Neural cell (in vitro differentiated cells): ENCODE results near the gene SLC6A3. TPM values are rescaled to one million over a fixed set of nuclear protein-coding genes. Genes with fewer than 3 reads are reported as not detected.

ENCODE experiments used
- H2AFZ ChIP-seq: fragments of 200-600, 300-800 bp; sonication (generic), shearing (Covaris generic); 2 replicates; pipeline ENCODE4 v1.6.0; 2014; ENCODE audit warnings: low read depth, mild to moderate bottlenecking, antibody characterized with exemption, low read length, moderate library complexity
- H3F3A ChIP-seq: fragments of 200-600 bp; shearing (Covaris generic); 2 replicates; pipeline ENCODE4 v1.6.1; 2016; ENCODE audit warnings: mild to moderate bottlenecking, moderate library complexity, mixed read lengths, antibody characterized with exemption, low read length; ENCODE audit not compliant: insufficient read depth, poor library complexity, severe bottlenecking
- H3K27ac ChIP-seq: fragments of 200-600, 300-800 bp; sonication (generic), shearing (Covaris generic); 2 replicates; pipeline ENCODE4 v1.5.1; 2014; ENCODE audit warnings: mild to moderate bottlenecking, low read length, moderate library complexity
- H3K27me3 ChIP-seq: fragments of 300-800, 200-600 bp; sonication (generic), shearing (Covaris generic); 2 replicates; pipeline ENCODE4 v1.6.0; 2014; ENCODE audit warnings: mild to moderate bottlenecking, low read depth, low read length, moderate library complexity; ENCODE audit not compliant: insufficient read depth
- H3K36me3 ChIP-seq: fragments of 300-800, 200-600 bp; sonication (generic), shearing (Covaris generic); 2 replicates; pipeline ENCODE4 v1.5.1; 2014; ENCODE audit warnings: mild to moderate bottlenecking, antibody characterized with exemption, low read length, moderate library complexity; ENCODE audit not compliant: insufficient read depth
- H3K4me2 ChIP-seq: fragments of 300-800, 200-600 bp; sonication (generic), shearing (Covaris generic); 2 replicates; pipeline ENCODE4 v1.6.0; 2014; ENCODE audit warnings: mild to moderate bottlenecking, low read length
- H3K4me3 ChIP-seq: fragments of 300-800, 200-600 bp; sonication (generic), shearing (Covaris generic); 2 replicates; pipeline ENCODE4 v1.5.1; 2014; ENCODE audit warnings: mild to moderate bottlenecking, low read length, moderate library complexity
- H3K79me2 ChIP-seq: fragments of 200-600 bp; shearing (Covaris generic); replicated peaks from 2 replicates; pipeline ENCODE4 v1.6.0; 2014; ENCODE audit warnings: mild to moderate bottlenecking, low read length, moderate library complexity; ENCODE audit not compliant: insufficient read depth
- H3K9ac ChIP-seq: fragments of 300-800, 200-600 bp; sonication (generic), shearing (Covaris generic); 2 replicates; pipeline ENCODE4 v1.6.1; 2016; ENCODE audit warnings: mild to moderate bottlenecking, low read length, mixed read lengths
- H3K9me2 ChIP-seq: fragments of 200-600 bp; shearing (Covaris generic); 2 replicates; pipeline ENCODE4 v1.6.1; 2016; ENCODE audit warnings: mild to moderate bottlenecking, low read length, mixed read lengths; ENCODE audit not compliant: insufficient read depth
- H3K9me3 ChIP-seq: fragments of 200-600, 300-800 bp; sonication (generic), shearing (Covaris generic); 2 replicates; pipeline ENCODE4 v1.6.1; 2016; ENCODE audit warnings: mild to moderate bottlenecking, mixed run types, low read length, moderate library complexity, mixed read lengths
- H4K20me1 ChIP-seq: fragments of 200-600 bp; shearing (Covaris generic); 2 replicates; pipeline ENCODE4 v1.6.1; 2016; ENCODE audit warnings: mild to moderate bottlenecking, mixed run types; ENCODE audit not compliant: insufficient read depth
- EP300 ChIP-seq: fragments of 450-650 bp; conservative IDR thresholded peaks from 2 replicates; pipeline ENCODE4 v1.6.1; 2014; ENCODE audit warnings: antibody characterized with exemption, mild to moderate bottlenecking, moderate library complexity; ENCODE audit not compliant: poor library complexity, severe bottlenecking
- EZH2 ChIP-seq: fragments of 200-600, 300-800 bp; shearing (Covaris generic), sonication (generic); IDR thresholded peaks from 2 replicates; pipeline ENCODE4 v1.6.1; 2014; ENCODE audit warnings: antibody characterized with exemption, low read length, borderline replicate concordance, mild to moderate bottlenecking; ENCODE audit not compliant: insufficient read depth, poor library complexity, severe bottlenecking
- MXI1 ChIP-seq: fragments of 450-650 bp; conservative IDR thresholded peaks from 2 replicates; pipeline ENCODE4 v1.6.1; 2014; ENCODE audit warnings: antibody characterized with exemption, mild to moderate bottlenecking; ENCODE audit not compliant: poor library complexity, severe bottlenecking
- POLR2AphosphoS5 ChIP-seq: IDR thresholded peaks from 2 replicates; pipeline ENCODE4 v1.6.1; 2012
- RAD21 ChIP-seq: fragments of 450-650 bp; conservative IDR thresholded peaks from 2 replicates; pipeline ENCODE4 v1.6.1; 2014; ENCODE audit warnings: antibody characterized with exemption, mild to moderate bottlenecking, moderate library complexity
- SMC3 ChIP-seq: fragments of 450-650 bp; conservative IDR thresholded peaks from 2 replicates; pipeline ENCODE4 v1.6.1; 2014; ENCODE audit warnings: antibody characterized with exemption, mild to moderate bottlenecking, moderate library complexity; ENCODE audit not compliant: poor library complexity
- TAF1 ChIP-seq: IDR thresholded peaks from 2 replicates; pipeline ENCODE4 v1.6.1; 2012; ENCODE audit warnings: low read depth
- polyA plus RNA-seq: library from polyadenylated mRNA; depleted of rRNA; stranded (reverse); fragments of >200 nt; gene quantifications from 2 replicates; pipeline ENCODE4 v1.2.3, GENCODE V29; 2014
- TF ChIP-seq, protein P1 (sequence below): IDR thresholded peaks from 2 replicates; pipeline ENCODE4 v1.6.1; 2012; ENCODE audit warnings: borderline replicate concordance
- TF ChIP-seq, protein P2 (sequence below): fragments of 450-650 bp; IDR thresholded peaks from 2 replicates; pipeline ENCODE4 v1.5.1; 2014; ENCODE audit warnings: antibody characterized with exemption, mild to moderate bottlenecking, moderate library complexity; ENCODE audit not compliant: poor library complexity, severe bottlenecking

SLC6A3 gene
- polyA plus RNA-seq, 1 donor from 2014 or later = 0.77 TPM

DNA sequence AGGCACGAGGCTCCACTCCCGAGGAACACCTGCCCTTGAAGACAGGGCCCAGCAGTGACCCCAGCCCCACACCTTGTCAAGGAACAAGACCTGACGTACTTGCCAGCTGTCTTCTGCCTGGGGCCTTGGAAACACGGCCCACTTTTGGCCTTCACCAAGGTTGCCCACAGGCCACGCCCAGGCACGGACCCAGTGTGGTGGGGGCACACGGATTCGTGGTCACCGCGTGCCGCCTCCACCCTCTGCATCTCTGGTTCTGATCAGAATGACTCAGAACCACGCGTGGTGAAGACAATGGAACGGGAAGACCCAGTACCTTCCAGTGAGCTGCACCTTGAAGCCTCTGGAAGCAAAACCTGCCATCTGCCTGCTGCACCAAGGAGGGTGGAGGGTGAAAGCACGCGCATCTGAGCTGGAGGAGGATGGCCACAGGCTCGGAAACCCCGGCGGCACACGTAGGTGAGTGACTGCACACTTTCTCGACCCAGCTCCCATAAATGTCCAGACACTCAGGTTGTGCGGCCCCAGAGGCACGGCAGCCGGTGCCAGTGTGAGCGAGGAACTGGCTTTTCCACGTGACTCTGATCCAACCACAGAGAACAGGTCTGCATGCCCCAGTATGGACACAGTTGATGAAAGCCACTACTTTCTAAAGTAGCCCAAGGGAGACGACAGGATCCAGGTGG lies 42.0 kb upstream of the SLC6A3 start:
- Histone ChIP-seq H3K9me2 (no peaks in the 10 kb centered on the region), H3F3A (no peaks in the 10 kb centered on the region), H3K4me3 (no peak overlapping the region), H4K20me1 (no peaks in the 10 kb centered on the region), H3K79me2 (no peaks in the 10 kb centered on the region), H2AFZ (no peak overlapping the region), H3K9me3 (no peaks in the 10 kb centered on the region), H3K27ac (no peak overlapping the region), H3K9ac (no peak overlapping the region), H3K4me2 (no peak overlapping the region), H3K27me3 (no peaks in the 10 kb centered on the region), H3K36me3 (no peaks in the 10 kb centered on the region)
- no peak for TF ChIP-seq MXI1
- TF ChIP-seq EP300 = no peak
- no peak for TF ChIP-seq TAF1
- TF ChIP-seq, protein P1, sequence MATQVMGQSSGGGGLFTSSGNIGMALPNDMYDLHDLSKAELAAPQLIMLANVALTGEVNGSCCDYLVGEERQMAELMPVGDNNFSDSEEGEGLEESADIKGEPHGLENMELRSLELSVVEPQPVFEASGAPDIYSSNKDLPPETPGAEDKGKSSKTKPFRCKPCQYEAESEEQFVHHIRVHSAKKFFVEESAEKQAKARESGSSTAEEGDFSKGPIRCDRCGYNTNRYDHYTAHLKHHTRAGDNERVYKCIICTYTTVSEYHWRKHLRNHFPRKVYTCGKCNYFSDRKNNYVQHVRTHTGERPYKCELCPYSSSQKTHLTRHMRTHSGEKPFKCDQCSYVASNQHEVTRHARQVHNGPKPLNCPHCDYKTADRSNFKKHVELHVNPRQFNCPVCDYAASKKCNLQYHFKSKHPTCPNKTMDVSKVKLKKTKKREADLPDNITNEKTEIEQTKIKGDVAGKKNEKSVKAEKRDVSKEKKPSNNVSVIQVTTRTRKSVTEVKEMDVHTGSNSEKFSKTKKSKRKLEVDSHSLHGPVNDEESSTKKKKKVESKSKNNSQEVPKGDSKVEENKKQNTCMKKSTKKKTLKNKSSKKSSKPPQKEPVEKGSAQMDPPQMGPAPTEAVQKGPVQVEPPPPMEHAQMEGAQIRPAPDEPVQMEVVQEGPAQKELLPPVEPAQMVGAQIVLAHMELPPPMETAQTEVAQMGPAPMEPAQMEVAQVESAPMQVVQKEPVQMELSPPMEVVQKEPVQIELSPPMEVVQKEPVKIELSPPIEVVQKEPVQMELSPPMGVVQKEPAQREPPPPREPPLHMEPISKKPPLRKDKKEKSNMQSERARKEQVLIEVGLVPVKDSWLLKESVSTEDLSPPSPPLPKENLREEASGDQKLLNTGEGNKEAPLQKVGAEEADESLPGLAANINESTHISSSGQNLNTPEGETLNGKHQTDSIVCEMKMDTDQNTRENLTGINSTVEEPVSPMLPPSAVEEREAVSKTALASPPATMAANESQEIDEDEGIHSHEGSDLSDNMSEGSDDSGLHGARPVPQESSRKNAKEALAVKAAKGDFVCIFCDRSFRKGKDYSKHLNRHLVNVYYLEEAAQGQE = no peak
- TF ChIP-seq, protein P2, sequence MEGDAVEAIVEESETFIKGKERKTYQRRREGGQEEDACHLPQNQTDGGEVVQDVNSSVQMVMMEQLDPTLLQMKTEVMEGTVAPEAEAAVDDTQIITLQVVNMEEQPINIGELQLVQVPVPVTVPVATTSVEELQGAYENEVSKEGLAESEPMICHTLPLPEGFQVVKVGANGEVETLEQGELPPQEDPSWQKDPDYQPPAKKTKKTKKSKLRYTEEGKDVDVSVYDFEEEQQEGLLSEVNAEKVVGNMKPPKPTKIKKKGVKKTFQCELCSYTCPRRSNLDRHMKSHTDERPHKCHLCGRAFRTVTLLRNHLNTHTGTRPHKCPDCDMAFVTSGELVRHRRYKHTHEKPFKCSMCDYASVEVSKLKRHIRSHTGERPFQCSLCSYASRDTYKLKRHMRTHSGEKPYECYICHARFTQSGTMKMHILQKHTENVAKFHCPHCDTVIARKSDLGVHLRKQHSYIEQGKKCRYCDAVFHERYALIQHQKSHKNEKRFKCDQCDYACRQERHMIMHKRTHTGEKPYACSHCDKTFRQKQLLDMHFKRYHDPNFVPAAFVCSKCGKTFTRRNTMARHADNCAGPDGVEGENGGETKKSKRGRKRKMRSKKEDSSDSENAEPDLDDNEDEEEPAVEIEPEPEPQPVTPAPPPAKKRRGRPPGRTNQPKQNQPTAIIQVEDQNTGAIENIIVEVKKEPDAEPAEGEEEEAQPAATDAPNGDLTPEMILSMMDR = no peak
- no peak for TF ChIP-seq POLR2AphosphoS5
- TF ChIP-seq RAD21 = no peak
- TF ChIP-seq EZH2 = no peak
- TF ChIP-seq SMC3 = no peak

DNA sequence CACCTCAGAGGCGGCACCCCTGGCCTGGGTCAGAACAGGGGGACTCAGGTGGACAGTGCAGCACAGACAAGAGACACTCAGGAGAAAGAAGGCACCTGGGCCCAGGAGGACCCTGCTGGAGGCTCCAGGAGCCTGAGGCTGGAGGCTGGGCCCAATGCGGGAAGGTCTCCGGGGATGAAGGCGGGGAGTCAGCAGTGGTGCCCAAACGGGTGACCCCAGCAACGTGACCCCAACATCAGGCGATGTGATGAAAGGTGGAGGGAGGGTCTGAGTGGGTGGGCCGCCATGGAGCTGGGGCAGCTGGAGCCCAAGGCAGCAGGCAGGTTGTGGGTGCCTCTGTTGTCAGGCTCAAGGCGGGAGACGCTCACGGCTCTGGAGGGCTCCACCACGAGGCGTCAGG lies 41.0 kb upstream of the SLC6A3 start:
- H3K9ac ChIP-seq = no peak overlapping the region
- no peak overlapping the region for H3K27ac ChIP-seq
- no peaks in the 10 kb centered on the region for H4K20me1 ChIP-seq
- H3K9me2 ChIP-seq = no peaks in the 10 kb centered on the region
- no peaks in the 10 kb centered on the region for H3K36me3 ChIP-seq
- no peak overlapping the region for H3K4me2 ChIP-seq
- H3F3A ChIP-seq = no peaks in the 10 kb centered on the region
- TF ChIP-seq, protein P1 = no peak
- no peak for TF ChIP-seq EZH2
- no peak for TF ChIP-seq RAD21
- TF ChIP-seq TAF1 = no peak
- no peak for TF ChIP-seq POLR2AphosphoS5
- TF ChIP-seq, protein P2 = no peak
- TF ChIP-seq SMC3 = no peak
- no peak for TF ChIP-seq EP300
- TF ChIP-seq MXI1 = no peak
- no peaks in the 10 kb centered on the region for H3K27me3 ChIP-seq
- H3K79me2 ChIP-seq = no peaks in the 10 kb centered on the region
- no peak overlapping the region for H3K4me3 ChIP-seq
- no peaks in the 10 kb centered on the region for H3K9me3 ChIP-seq
- H2AFZ ChIP-seq = no peak overlapping the region
